ENCODE data around the gene C10orf71.
A peak's percentile ranks its signal among the peaks of the same experiment; 100 is the strongest.

C10orf71 gene

GRCh38 chr10:49375611-49376010 lies 76.6 kb downstream of the C10orf71 start:
- DNase-seq (ENCODE audit: low spot score): peak; percentile 30

All from ecto neural progenitor cell (in vitro differentiated cells).